ENCODE measurements around the gene GDPD3.

Gene GDPD3

GRCh38 chr16:30063278-30063892 lies 50.0 kb downstream of the GDPD3 start:
- in situ Hi-C loops (cut with HindIII; ENCODE audit: low sequenced_read_pairs): no loop called here

- in situ Hi-C loops (cut with HindIII; ENCODE audit: low sequenced_read_pairs): no loop called here
Observed at GRCh38 chr16:30060836-30061554, 52.3 kb downstream of the GDPD3 start.

GRCh38 chr16:30060346-30060745 lies 53.0 kb downstream of the GDPD3 start:
- in situ Hi-C loops (cut with HindIII; ENCODE audit: low sequenced_read_pairs): no loop called here

- in situ Hi-C loops (cut with HindIII; ENCODE audit: low sequenced_read_pairs): no loop called here
Observed at GRCh38 chr16:30054959-30055553, 58.3 kb downstream of the GDPD3 start.
